ENCODE measurements around the gene CLCN3. TPM values are rescaled to one million over a fixed set of nuclear protein-coding genes. Genes with fewer than 3 reads are reported as not detected.
A peak's percentile ranks its signal among the peaks of the same experiment; 100 is the strongest.

The CLCN3 gene
- total RNA-seq, 1 donor from 2014 or later: 58.1 TPM

DNA sequence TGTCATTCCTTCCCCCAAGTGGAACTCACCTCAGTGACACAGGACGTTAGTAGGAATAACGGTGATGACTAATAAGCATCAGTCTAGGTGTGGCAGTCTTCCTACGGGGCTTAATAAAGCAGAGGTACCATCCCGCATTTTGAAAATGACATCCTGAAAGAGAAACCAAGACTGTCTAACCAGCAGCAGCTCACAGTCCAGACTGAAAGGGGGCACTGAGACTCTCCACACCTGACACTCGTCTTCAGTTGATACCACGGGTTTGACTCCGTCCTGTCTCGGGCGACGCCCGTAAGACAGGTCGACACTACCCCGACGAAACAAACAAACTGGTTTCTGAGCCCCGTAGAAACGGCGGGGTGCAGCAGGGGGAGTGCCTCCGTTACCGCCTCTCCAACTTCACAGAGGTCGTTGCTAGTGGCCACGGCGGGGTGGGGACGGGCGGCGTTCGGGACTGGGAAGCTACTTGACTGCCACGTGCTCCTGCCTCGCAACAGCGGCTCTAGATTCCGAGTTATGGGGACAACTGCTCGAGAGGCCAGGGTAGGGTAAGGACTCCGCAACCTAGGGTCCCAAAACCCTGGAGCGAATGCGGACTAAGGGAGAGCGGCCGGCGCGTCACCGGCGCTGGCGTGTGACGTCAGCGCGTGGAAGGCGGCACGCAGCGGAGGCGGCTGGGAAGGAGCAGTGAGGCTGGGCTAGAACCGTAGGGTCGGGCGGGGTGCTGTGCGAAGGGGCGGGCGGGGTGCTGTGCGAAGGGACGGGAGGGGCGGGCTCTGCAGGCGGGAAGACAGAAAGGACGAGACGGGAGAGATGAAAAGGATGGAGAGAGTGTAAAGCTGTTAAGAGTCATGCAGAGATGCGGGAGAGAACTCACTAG, 8.1 kb upstream of the CLCN3 start, which contains the start of gene NEK1:
NEK1 (minus strand) TSS at position 593 of the 880 bp plus-strand sequence. CDS start 9,953 bp downstream, outside the sequence.
- Mint-ChIP-seq H3K36me3 (ENCODE audit: unreplicated experiment) (no peaks in the 10 kb centered on the region), H3K4me1 (ENCODE audit: low read depth, unreplicated experiment) (peaks cover 5% of the 10 kb centered on the region)
- TF ChIP-seq, protein P1, sequence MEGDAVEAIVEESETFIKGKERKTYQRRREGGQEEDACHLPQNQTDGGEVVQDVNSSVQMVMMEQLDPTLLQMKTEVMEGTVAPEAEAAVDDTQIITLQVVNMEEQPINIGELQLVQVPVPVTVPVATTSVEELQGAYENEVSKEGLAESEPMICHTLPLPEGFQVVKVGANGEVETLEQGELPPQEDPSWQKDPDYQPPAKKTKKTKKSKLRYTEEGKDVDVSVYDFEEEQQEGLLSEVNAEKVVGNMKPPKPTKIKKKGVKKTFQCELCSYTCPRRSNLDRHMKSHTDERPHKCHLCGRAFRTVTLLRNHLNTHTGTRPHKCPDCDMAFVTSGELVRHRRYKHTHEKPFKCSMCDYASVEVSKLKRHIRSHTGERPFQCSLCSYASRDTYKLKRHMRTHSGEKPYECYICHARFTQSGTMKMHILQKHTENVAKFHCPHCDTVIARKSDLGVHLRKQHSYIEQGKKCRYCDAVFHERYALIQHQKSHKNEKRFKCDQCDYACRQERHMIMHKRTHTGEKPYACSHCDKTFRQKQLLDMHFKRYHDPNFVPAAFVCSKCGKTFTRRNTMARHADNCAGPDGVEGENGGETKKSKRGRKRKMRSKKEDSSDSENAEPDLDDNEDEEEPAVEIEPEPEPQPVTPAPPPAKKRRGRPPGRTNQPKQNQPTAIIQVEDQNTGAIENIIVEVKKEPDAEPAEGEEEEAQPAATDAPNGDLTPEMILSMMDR (IDR thresholded peaks at IDR 0.05; ENCODE audit: partially characterized antibody, unreplicated experiment): no peak

DNA sequence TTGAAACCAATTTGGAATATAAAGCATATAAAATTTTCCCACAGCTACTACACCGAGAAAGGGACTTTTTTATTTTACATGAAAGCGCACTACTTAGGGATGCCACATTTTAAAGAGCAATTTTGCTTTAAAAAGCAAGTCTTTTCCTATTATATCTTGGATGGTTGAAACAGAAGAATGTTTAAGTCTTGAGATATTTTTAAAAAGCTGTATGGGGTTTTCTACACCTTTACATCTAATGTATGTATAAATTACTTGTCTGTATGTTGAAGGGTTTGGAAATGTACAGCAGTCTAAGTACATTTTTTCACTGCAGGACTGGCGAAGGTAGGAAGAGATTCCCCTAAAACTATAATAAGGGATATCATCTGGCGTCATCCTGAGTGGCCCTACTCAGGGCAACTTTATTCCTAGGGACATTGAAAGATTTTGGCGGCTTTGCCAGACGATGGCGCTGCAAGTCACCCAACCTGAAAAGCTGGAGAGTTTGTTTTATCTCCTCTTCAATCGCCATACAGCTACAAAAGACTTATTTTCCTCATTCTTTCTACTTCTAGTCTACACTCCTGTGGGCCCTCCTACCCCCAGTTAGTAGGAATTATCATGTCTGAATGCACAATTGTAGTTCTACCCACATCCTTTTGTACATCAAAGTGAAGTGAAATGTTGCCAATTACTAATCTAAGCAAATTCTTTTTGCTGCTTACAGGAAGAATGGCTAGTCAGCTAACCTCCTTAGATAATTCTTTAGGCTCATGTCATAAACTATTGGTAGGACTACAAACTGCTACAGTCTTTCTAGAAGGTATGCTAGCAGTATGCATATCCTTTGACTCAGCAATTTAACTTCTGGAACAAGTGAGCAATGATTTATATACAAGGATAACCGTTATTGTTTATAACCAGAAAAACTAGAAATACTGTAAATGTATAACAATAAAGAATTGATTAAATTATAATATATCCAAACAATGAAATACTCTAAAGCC, 7.2 kb upstream of the CLCN3 start:
- Mint-ChIP-seq H3K9me3 (ENCODE audit: unreplicated experiment) (peaks cover 5% of the 10 kb centered on the region), H3K27me3 (ENCODE audit: unreplicated experiment) (no peaks in the 10 kb centered on the region), H3K27ac (ENCODE audit: unreplicated experiment) (peak overlapping the region; percentile 96), H3K4me1 (ENCODE audit: low read depth, unreplicated experiment) (peaks cover 5% of the 10 kb centered on the region), H3K36me3 (ENCODE audit: unreplicated experiment) (no peaks in the 10 kb centered on the region), H3K4me3 (ENCODE audit: unreplicated experiment) (peak overlapping the region; percentile 93)
- DNase-seq: peak; percentile 76
- TF ChIP-seq, protein P1 (IDR thresholded peaks at IDR 0.05; ENCODE audit: partially characterized antibody, unreplicated experiment): peak; percentile 49

More for the DNA sequence above, 8.1 kb upstream of the CLCN3 start, which contains the start of gene NEK1:
- peak within 1 kb of the TSS; percentile 93 for H3K4me3 Mint-ChIP-seq (ENCODE audit: unreplicated experiment)
- peak within 1 kb of the TSS; percentile 96 for H3K27ac Mint-ChIP-seq (ENCODE audit: unreplicated experiment)
- peaks cover 5% of the 10 kb centered on the region for H3K9me3 Mint-ChIP-seq (ENCODE audit: unreplicated experiment)
- no peaks in the 10 kb centered on the region for H3K27me3 Mint-ChIP-seq (ENCODE audit: unreplicated experiment)
- peak; percentile 92 for DNase-seq

DNA sequence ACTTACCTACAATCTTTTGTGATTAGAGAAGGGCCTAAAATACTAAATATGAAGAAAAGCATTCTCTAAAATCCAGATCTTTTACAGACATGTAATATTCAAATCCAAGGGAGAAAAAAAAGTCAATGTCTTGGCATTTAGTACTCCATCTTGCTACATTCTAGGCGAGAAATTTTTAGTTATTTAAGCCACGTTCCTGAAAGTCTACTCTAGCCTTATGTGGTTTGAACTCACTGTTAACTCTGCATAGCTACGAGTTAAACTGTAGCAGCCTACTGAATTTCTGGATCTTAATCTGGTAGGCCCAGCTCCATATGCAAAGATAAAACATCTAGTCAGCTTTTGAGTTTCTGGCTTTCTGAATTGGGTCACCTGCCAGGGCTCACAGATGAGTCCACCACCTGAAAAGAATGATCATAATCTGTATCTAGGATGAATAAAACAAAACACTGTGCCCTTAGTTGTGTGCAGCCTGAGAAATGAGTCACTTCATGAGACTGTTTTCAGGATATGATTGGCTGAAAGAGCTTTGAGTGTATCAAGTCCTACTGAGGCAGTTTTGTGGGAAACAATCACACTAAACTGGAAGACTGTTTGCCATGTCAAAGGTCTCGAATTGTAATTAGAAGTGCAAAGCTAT, 4.8 kb upstream of the CLCN3 start:
- H3K4me1 Mint-ChIP-seq (ENCODE audit: low read depth, unreplicated experiment): peaks cover 8% of the 10 kb centered on the region
- no peak overlapping the region for H3K27ac Mint-ChIP-seq (ENCODE audit: unreplicated experiment)
- no peaks in the 10 kb centered on the region for H3K27me3 Mint-ChIP-seq (ENCODE audit: unreplicated experiment)
- H3K9me3 Mint-ChIP-seq (ENCODE audit: unreplicated experiment): peaks cover 11% of the 10 kb centered on the region
- TF ChIP-seq, protein P1 (IDR thresholded peaks at IDR 0.05; ENCODE audit: partially characterized antibody, unreplicated experiment): no peak
- no peak for DNase-seq
- H3K36me3 Mint-ChIP-seq (ENCODE audit: unreplicated experiment): no peaks in the 10 kb centered on the region
- no peak overlapping the region for H3K4me3 Mint-ChIP-seq (ENCODE audit: unreplicated experiment)

DNA sequence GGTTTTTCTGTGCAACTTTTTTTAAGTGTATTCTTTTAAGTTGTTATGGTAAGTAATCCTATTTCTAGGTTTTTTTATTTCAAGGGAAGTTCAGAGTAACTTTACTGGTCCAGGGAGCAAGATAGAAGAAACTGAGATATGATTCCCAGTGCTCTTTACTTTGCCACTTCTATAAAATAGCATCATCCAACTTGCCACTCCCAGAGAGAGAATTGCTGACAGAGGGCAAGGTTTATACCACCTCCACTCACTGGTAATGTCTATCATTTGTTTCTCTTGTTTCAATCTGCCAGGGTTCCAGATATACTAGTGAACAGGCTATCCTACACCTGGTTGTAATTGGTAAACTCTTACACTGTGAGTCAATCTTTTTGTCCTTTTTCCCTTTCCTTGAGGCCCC, 3.5 kb upstream of the CLCN3 start:
- H3K27ac Mint-ChIP-seq (ENCODE audit: unreplicated experiment): peak overlapping the region; percentile 8
- peaks cover 14% of the 10 kb centered on the region for H3K9me3 Mint-ChIP-seq (ENCODE audit: unreplicated experiment)
- TF ChIP-seq, protein P1 (IDR thresholded peaks at IDR 0.05; ENCODE audit: partially characterized antibody, unreplicated experiment): no peak
- H3K27me3 Mint-ChIP-seq (ENCODE audit: unreplicated experiment): no peaks in the 10 kb centered on the region
- peaks cover 2% of the 10 kb centered on the region for H3K4me1 Mint-ChIP-seq (ENCODE audit: low read depth, unreplicated experiment)
- H3K36me3 Mint-ChIP-seq (ENCODE audit: unreplicated experiment): no peaks in the 10 kb centered on the region
- no peak overlapping the region for H3K4me3 Mint-ChIP-seq (ENCODE audit: unreplicated experiment)
- no peak for DNase-seq

Measured in glutamatergic neuron (in vitro differentiated cells).